Endothelial cell of umbilical vein (primary cell): ENCODE data around the gene JPH2.

Experiments
- CTCF ChIP-seq, 2 donors: IDR thresholded peaks; 1 replicate in 1 of 2; 2 replicates in 1 of 2; pipeline ENCODE4 v1.5.1; 2011; ENCODE audit warnings: low read length in 2 of 2, mild to moderate bottlenecking in 2 of 2, moderate library complexity in 2 of 2, control low read depth in 1 of 2, inconsistent platforms in 1 of 2, low read depth in 1 of 2; ENCODE audit not compliant: insufficient read depth in 1 of 2; ENCODE audit errors: extremely low read depth in 1 of 2
- POLR2A ChIP-seq: IDR thresholded peaks from 2 replicates; pipeline ENCODE4 v1.6.1; 2012; ENCODE audit warnings: low read depth, mild to moderate bottlenecking, control low read depth, low read length
- POLR2AphosphoS5 ChIP-seq: IDR thresholded peaks from 2 replicates; pipeline ENCODE4 v1.6.1; 2012; ENCODE audit warnings: low read depth, mild to moderate bottlenecking, control low read depth, low read length, moderate library complexity; ENCODE audit not compliant: insufficient read depth

- TF ChIP-seq CTCF (IDR thresholded peaks at IDR 0.05; ENCODE audit: extremely low read depth in 1 of 2, insufficient read depth in 1 of 2, low read depth in 1 of 2, low read length in 2 of 2): no peak
- no peak for TF ChIP-seq POLR2A
- TF ChIP-seq POLR2AphosphoS5: no peak
Measured at GRCh38 chr20:44117296-44118184, 69.4 kb downstream of the JPH2 start.
